Measurements from ENCODE around the gene B4GALNT4. TPM values are rescaled to one million over a fixed set of nuclear protein-coding genes. Genes with fewer than 3 reads are reported as not detected.
"Not testable (repeated sequence)": the region's sequence is repeated elsewhere in the genome, so short reads cannot be mapped to it uniquely, and the experiment has no call there.

Gene B4GALNT4
- total RNA-seq, 1 donor from 2014 or later, result 294 TPM

GRCh38 chr11:409600-410483 is 40.5 kb downstream of the B4GALNT4 start:
- H3K36me3 Mint-ChIP-seq (ENCODE audit: insufficient read depth), result peaks cover 2% of the 10 kb centered on the region
- no peaks in the 10 kb centered on the region for H3K9me3 Mint-ChIP-seq (ENCODE audit: low read depth)
- no peak for DNase-seq (ENCODE audit: low spot score, unreplicated experiment)
- H3K27me3 Mint-ChIP-seq, result no peaks in the 10 kb centered on the region
- H3K27ac Mint-ChIP-seq, result peak overlapping the region; percentile 52
- H3K4me1 Mint-ChIP-seq (ENCODE audit: low read depth), result peaks cover 3% of the 10 kb centered on the region
- no peak overlapping the region for H3K4me3 Mint-ChIP-seq (ENCODE audit: low read depth)
- peak; percentile 7 for TF ChIP-seq CTCF (IDR thresholded peaks at IDR 0.05; ENCODE audit: unreplicated experiment)

- not testable (repeated sequence) for H3K9me3 Mint-ChIP-seq (ENCODE audit: low read depth); H3K27ac Mint-ChIP-seq; H3K27me3 Mint-ChIP-seq; H3K4me1 Mint-ChIP-seq (ENCODE audit: low read depth); DNase-seq (ENCODE audit: low spot score, unreplicated experiment); H3K4me3 Mint-ChIP-seq (ENCODE audit: low read depth); H3K36me3 Mint-ChIP-seq (ENCODE audit: insufficient read depth)
Observed at GRCh38 chr11:410711-411110, 41.4 kb downstream of the B4GALNT4 start.

GRCh38 chr11:411520-411919 is 42.2 kb downstream of the B4GALNT4 start:
- DNase-seq (ENCODE audit: low spot score, unreplicated experiment); H3K27ac Mint-ChIP-seq; H3K9me3 Mint-ChIP-seq (ENCODE audit: low read depth); H3K4me3 Mint-ChIP-seq (ENCODE audit: low read depth); H3K4me1 Mint-ChIP-seq (ENCODE audit: low read depth); H3K27me3 Mint-ChIP-seq; H3K36me3 Mint-ChIP-seq (ENCODE audit: insufficient read depth): not testable (repeated sequence)

GRCh38 chr11:412641-413119 is 43.4 kb downstream of the B4GALNT4 start:
- Mint-ChIP-seq H3K4me3 (ENCODE audit: low read depth) (no peak overlapping the region), H3K9me3 (ENCODE audit: low read depth) (no peaks in the 10 kb centered on the region), H3K36me3 (ENCODE audit: insufficient read depth) (no peaks in the 10 kb centered on the region), H3K27ac (no peak overlapping the region), H3K4me1 (ENCODE audit: low read depth) (peaks cover 9% of the 10 kb centered on the region), H3K27me3 (peaks cover under 1% of the 10 kb centered on the region)
- TF ChIP-seq CTCF (IDR thresholded peaks at IDR 0.05; ENCODE audit: unreplicated experiment), result no peak
- no peak for DNase-seq (ENCODE audit: low spot score, unreplicated experiment)

- Mint-ChIP-seq H3K9me3 (ENCODE audit: low read depth) (no peaks in the 10 kb centered on the region), H3K27ac (no peak overlapping the region), H3K4me3 (ENCODE audit: low read depth) (no peak overlapping the region), H3K4me1 (ENCODE audit: low read depth) (peaks cover 10% of the 10 kb centered on the region), H3K27me3 (peaks cover 4% of the 10 kb centered on the region), H3K36me3 (ENCODE audit: insufficient read depth) (no peaks in the 10 kb centered on the region)
- TF ChIP-seq CTCF (IDR thresholded peaks at IDR 0.05; ENCODE audit: unreplicated experiment), result no peak
- no peak for DNase-seq (ENCODE audit: low spot score, unreplicated experiment)
Observed at GRCh38 chr11:413120-414081, 44.1 kb downstream of the B4GALNT4 start.

GRCh38 chr11:414318-414857 is 45.1 kb downstream of the B4GALNT4 start:
- Mint-ChIP-seq H3K27me3 (peaks cover 8% of the 10 kb centered on the region), H3K36me3 (ENCODE audit: insufficient read depth) (no peaks in the 10 kb centered on the region), H3K9me3 (ENCODE audit: low read depth) (no peaks in the 10 kb centered on the region), H3K4me3 (ENCODE audit: low read depth) (peak overlapping the region; percentile 24), H3K27ac (no peak overlapping the region), H3K4me1 (ENCODE audit: low read depth) (peaks cover 10% of the 10 kb centered on the region)
- no peak for DNase-seq (ENCODE audit: low spot score, unreplicated experiment)
- TF ChIP-seq CTCF (IDR thresholded peaks at IDR 0.05; ENCODE audit: unreplicated experiment), result no peak

Data from progenitor cell of endocrine pancreas (in vitro differentiated cells).